Measurements from ENCODE around the gene ARRB1.

Gene ARRB1

GRCh38 chr11:75283391-75283931 lies 68.0 kb downstream of the ARRB1 start:
- Histone ChIP-seq H3K4me1 (ENCODE audit: insufficient read depth, low read length, severe bottlenecking) (no peaks in the 10 kb centered on the region), H3K36me3 (ENCODE audit: insufficient read depth, low read length) (no peaks in the 10 kb centered on the region), H3K4me3 (ENCODE audit: low read depth, low read length, poor library complexity, severe bottlenecking) (no peak overlapping the region), H4K20me1 (ENCODE audit: insufficient read depth, low read length) (no peaks in the 10 kb centered on the region), H3K9ac (ENCODE audit: low read length) (no peak overlapping the region), H3K27ac (ENCODE audit: low read depth, low read length, poor library complexity, severe bottlenecking) (no peak overlapping the region), H3K9me2 (ENCODE audit: low read depth, low read length) (no peaks in the 10 kb centered on the region), H3F3A (ENCODE audit: insufficient read depth, low read length) (no peaks in the 10 kb centered on the region), H2AFZ (ENCODE audit: low read length) (no peak overlapping the region), H3K27me3 (ENCODE audit: insufficient read depth, low read length) (no peaks in the 10 kb centered on the region), H3K9me3 (ENCODE audit: low read length) (no peaks in the 10 kb centered on the region), H3K4me2 (ENCODE audit: low read length) (no peak overlapping the region), H3K79me2 (ENCODE audit: insufficient read depth, low read length) (no peaks in the 10 kb centered on the region)
- TF ChIP-seq EZH2 (IDR thresholded peaks at IDR 0.05; ENCODE audit: borderline replicate concordance, low read length) (no peak), CTCF (IDR thresholded peaks at IDR 0.05; ENCODE audit: low read length) (no peak)

GRCh38 chr11:75281469-75282095 lies 69.9 kb downstream of the ARRB1 start:
- Histone ChIP-seq H3K36me3 (ENCODE audit: insufficient read depth, low read length) (no peaks in the 10 kb centered on the region), H3K9me3 (ENCODE audit: low read length) (no peaks in the 10 kb centered on the region), H3K4me3 (ENCODE audit: low read depth, low read length, poor library complexity, severe bottlenecking) (no peak overlapping the region), H3F3A (ENCODE audit: insufficient read depth, low read length) (no peaks in the 10 kb centered on the region), H3K4me1 (ENCODE audit: insufficient read depth, low read length, severe bottlenecking) (no peaks in the 10 kb centered on the region), H4K20me1 (ENCODE audit: insufficient read depth, low read length) (no peaks in the 10 kb centered on the region), H3K27ac (ENCODE audit: low read depth, low read length, poor library complexity, severe bottlenecking) (no peak overlapping the region), H2AFZ (ENCODE audit: low read length) (no peak overlapping the region), H3K9me2 (ENCODE audit: low read depth, low read length) (no peaks in the 10 kb centered on the region), H3K4me2 (ENCODE audit: low read length) (no peak overlapping the region), H3K27me3 (ENCODE audit: insufficient read depth, low read length) (no peaks in the 10 kb centered on the region), H3K79me2 (ENCODE audit: insufficient read depth, low read length) (no peaks in the 10 kb centered on the region), H3K9ac (ENCODE audit: low read length) (no peak overlapping the region)
- no peak for TF ChIP-seq CTCF (IDR thresholded peaks at IDR 0.05; ENCODE audit: low read length)
- TF ChIP-seq EZH2 (IDR thresholded peaks at IDR 0.05; ENCODE audit: borderline replicate concordance, low read length), result no peak

- Histone ChIP-seq H3K4me1 (ENCODE audit: insufficient read depth, low read length, severe bottlenecking) (peaks cover 3% of the 10 kb centered on the region), H3K79me2 (ENCODE audit: insufficient read depth, low read length) (no peaks in the 10 kb centered on the region), H3K27me3 (ENCODE audit: insufficient read depth, low read length) (no peaks in the 10 kb centered on the region), H3K27ac (ENCODE audit: low read depth, low read length, poor library complexity, severe bottlenecking) (no peak overlapping the region), H2AFZ (ENCODE audit: low read length) (no peak overlapping the region), H3K9me2 (ENCODE audit: low read depth, low read length) (no peaks in the 10 kb centered on the region), H3K9ac (ENCODE audit: low read length) (no peak overlapping the region), H3K36me3 (ENCODE audit: insufficient read depth, low read length) (no peaks in the 10 kb centered on the region), H3K4me2 (ENCODE audit: low read length) (no peak overlapping the region), H4K20me1 (ENCODE audit: insufficient read depth, low read length) (no peaks in the 10 kb centered on the region), H3K9me3 (ENCODE audit: low read length) (no peaks in the 10 kb centered on the region), H3K4me3 (ENCODE audit: low read depth, low read length, poor library complexity, severe bottlenecking) (no peak overlapping the region), H3F3A (ENCODE audit: insufficient read depth, low read length) (no peaks in the 10 kb centered on the region)
- no peak for TF ChIP-seq CTCF (IDR thresholded peaks at IDR 0.05; ENCODE audit: low read length)
- TF ChIP-seq EZH2 (IDR thresholded peaks at IDR 0.05; ENCODE audit: borderline replicate concordance, low read length), result no peak
Measured at GRCh38 chr11:75280770-75281468, 70.5 kb downstream of the ARRB1 start.

Data from OCI-LY1 (cell line).